Gastroesophageal sphincter (tissue), 3 donors: ENCODE data around the gene SZT2.

ENCODE experiments used
- CTCF ChIP-seq, 4 experiments: fragments of 200-600 bp in 2 of 4; fragments of 450-650 bp in 2 of 4; sonication (generic) in 1 of 4; IDR thresholded peaks; one replicate each; pipeline ENCODE4 v1.5.1; 2017 to 2019; ENCODE audit warnings: antibody characterized with exemption in 4 of 4, mild to moderate bottlenecking in 2 of 4, moderate library complexity in 2 of 4
- EP300 ChIP-seq: sonication (generic); formaldehyde crosslinking; IDR thresholded peaks from one replicate; pipeline ENCODE4 v1.6.1; 2017; ENCODE audit warnings: antibody characterized with exemption, mild to moderate bottlenecking
- POLR2A ChIP-seq, 2 donors: fragments of 450-650 bp; IDR thresholded peaks; one replicate each; pipeline ENCODE4 v1.6.1; 2017; ENCODE audit warnings: antibody characterized with exemption in 2 of 2, mild to moderate bottlenecking in 2 of 2, moderate library complexity in 1 of 2

GRCh38 chr1:43426221-43426620, 36.5 kb downstream of the SZT2 start:
- TF ChIP-seq POLR2A (IDR thresholded peaks at IDR 0.05) (no peak), CTCF (IDR thresholded peaks at IDR 0.05) (no peak), EP300 (no peak)
